ENCODE results near the gene TNN. TPM values are rescaled to one million over a fixed set of nuclear protein-coding genes. Genes with fewer than 3 reads are reported as not detected.
A peak's percentile ranks its signal among the peaks of the same experiment; 100 is the strongest.
"Not testable (repeated sequence)": the region's sequence is repeated elsewhere in the genome, so short reads cannot be mapped to it uniquely, and the experiment has no call there.

Gene TNN, protein sequence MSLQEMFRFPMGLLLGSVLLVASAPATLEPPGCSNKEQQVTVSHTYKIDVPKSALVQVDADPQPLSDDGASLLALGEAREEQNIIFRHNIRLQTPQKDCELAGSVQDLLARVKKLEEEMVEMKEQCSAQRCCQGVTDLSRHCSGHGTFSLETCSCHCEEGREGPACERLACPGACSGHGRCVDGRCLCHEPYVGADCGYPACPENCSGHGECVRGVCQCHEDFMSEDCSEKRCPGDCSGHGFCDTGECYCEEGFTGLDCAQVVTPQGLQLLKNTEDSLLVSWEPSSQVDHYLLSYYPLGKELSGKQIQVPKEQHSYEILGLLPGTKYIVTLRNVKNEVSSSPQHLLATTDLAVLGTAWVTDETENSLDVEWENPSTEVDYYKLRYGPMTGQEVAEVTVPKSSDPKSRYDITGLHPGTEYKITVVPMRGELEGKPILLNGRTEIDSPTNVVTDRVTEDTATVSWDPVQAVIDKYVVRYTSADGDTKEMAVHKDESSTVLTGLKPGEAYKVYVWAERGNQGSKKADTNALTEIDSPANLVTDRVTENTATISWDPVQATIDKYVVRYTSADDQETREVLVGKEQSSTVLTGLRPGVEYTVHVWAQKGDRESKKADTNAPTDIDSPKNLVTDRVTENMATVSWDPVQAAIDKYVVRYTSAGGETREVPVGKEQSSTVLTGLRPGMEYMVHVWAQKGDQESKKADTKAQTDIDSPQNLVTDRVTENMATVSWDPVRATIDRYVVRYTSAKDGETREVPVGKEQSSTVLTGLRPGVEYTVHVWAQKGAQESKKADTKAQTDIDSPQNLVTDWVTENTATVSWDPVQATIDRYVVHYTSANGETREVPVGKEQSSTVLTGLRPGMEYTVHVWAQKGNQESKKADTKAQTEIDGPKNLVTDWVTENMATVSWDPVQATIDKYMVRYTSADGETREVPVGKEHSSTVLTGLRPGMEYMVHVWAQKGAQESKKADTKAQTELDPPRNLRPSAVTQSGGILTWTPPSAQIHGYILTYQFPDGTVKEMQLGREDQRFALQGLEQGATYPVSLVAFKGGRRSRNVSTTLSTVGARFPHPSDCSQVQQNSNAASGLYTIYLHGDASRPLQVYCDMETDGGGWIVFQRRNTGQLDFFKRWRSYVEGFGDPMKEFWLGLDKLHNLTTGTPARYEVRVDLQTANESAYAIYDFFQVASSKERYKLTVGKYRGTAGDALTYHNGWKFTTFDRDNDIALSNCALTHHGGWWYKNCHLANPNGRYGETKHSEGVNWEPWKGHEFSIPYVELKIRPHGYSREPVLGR (N-terminal part only)
- not detected for total RNA-seq

DNA sequence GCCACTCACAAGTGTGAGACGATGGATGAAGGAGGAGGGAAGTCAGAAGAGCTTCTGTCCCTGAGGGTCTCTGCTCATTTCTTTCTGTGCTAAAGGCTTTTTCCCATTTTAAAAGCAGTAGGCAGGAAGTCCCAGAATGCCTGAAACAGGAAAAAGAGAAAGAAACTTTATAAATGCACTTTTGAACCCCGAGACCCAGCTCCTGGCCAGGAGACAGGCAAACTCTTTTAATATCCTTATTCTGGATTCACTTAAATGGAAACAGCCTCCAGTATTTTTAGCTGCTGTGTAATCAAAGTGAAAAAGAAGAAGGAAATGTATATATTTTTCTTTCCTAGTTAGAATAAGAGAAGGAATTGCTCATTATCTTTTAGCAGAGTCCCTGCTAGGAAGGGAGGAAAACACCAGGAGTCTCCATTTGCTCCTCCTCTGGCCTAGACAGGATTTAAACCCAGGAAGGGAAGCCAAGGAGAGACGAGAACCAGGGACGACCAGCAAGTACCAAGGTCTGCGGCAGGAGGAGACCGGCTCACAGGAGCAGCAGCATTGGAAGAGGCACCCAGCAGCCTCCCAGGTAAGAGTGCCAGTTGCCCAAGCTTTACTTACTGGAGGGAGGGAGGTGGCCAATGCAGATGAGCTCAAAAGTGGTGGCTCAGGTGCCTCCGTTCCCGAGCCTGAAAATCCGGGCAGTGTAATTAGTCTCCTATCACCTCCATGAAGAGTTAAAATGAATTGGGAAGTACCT lies at the start of gene TNN:
Gene TNN (plus strand): TSS at position 472 of the 745 bp plus-strand sequence. CDS start 9,586 bp downstream, outside the sequence.
- Mint-ChIP-seq H3K4me1 (ENCODE audit: low read depth) (peaks cover 7% of the 10 kb centered on the region), H3K9me3 (no peaks in the 10 kb centered on the region), H3K36me3 (ENCODE audit: insufficient read depth) (no peaks in the 10 kb centered on the region), H3K27me3 (ENCODE audit: low read depth) (peaks cover 10% of the 10 kb centered on the region), H3K4me3 (no peak within 1 kb of the TSS)
- ATAC-seq = no peak
- no peak for DNase-seq

DNA sequence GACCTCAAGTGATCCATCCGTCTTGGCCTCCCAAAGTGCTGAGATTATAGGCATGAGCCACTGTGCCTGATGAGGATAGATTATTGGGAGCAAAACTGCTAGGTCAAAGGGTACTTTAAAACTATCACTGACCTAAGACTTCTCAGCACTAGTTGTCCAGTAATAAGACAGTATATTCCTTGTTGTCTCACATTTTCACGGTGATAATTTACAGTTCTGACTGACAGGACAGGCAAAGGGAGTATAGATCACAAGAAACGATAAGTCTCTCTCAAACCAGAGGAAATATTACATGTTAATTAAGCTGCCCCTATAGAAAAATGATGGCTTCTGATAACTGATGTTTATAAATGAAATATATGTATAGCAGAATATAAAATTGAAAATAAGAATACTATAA lies 48.1 kb upstream of the TNN start:
- Mint-ChIP-seq H3K36me3 (ENCODE audit: insufficient read depth) (peaks cover 24% of the 10 kb centered on the region), H3K4me3 (no peak overlapping the region), H3K4me1 (ENCODE audit: low read depth) (peaks cover 23% of the 10 kb centered on the region), H3K9me3 (peaks cover under 1% of the 10 kb centered on the region), H3K27me3 (ENCODE audit: low read depth) (no peaks in the 10 kb centered on the region)
- ATAC-seq (no peak), DNase-seq (no peak)

DNA sequence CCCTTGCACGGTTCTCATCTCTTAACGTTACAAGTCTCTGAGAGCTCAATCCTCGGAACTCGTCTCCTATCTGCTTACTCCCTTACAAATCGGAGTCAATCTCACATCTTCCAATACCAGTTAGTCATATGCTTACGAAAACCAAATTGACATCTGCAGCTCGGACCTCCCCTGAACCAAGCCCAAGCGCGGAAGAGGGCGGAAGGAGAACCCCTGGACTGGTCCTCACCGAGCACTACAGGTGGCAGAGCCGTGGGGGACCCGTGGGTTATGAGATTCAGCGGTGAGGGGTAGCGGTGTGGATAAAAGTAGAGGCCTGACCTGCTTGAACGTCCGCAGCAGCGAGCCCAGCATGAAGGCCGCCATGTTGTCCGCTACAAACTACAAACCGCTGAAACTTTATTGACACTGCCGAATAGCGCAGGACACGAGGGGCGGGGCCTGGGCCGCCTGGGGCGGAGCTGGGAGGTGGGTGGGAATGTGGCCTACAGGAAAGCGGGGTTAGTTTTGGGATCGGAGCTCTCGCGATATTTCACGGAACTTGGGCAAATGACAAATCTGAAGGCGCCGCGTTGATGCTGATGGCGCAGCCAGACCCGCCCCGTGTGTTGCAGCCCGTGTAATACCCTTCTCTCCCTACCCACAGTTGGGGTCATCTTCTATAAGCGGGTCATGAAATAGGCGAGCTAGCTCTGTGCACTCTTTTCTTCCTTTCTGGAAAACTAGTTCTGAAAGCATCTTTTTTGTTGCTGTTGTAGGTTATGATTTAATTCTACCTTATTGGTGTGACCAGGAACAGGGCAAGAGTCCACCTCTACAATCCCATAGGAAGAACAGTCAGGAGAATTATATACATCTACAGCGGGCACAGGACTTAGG lies 44.4 kb upstream of the TNN start, which contains the start of gene MRPS14:
Gene MRPS14 (minus strand): TSS at position 383 of the 879 bp plus-strand sequence. CDS start 17 bp downstream, at position 366.
- Mint-ChIP-seq H3K36me3 (ENCODE audit: insufficient read depth) (peaks cover 9% of the 10 kb centered on the region), H3K27me3 (ENCODE audit: low read depth) (no peaks in the 10 kb centered on the region), H3K4me1 (ENCODE audit: low read depth) (peaks cover 23% of the 10 kb centered on the region), H3K9me3 (peaks cover 5% of the 10 kb centered on the region), H3K4me3 (peak within 1 kb of the TSS; percentile 93)
- ATAC-seq (peak; percentile 92 to 93), DNase-seq (peak; percentile 99)

DNA sequence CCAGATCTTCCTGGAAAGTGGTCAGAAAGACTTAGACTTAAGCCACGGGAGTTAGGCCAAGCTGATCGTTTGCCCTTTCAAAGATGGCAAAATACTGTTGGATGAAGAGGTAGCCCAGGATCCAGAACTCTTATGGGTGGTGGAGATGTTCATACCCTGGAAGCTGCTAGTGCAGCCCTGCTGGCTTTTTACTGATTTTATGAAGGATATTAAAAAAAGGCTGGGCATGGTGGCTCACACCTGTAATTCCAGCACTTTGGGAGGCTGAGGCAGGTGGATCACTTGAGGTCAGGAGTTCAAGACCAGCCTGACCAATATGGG lies 43.8 kb upstream of the TNN start:
- not testable (repeated sequence) for ATAC-seq; H3K9me3 Mint-ChIP-seq; H3K27me3 Mint-ChIP-seq (ENCODE audit: low read depth); H3K36me3 Mint-ChIP-seq (ENCODE audit: insufficient read depth); DNase-seq
- peaks cover 23% of the 10 kb centered on the region for H3K4me1 Mint-ChIP-seq (ENCODE audit: low read depth)
- H3K4me3 Mint-ChIP-seq = peak overlapping the region; percentile 93

DNA sequence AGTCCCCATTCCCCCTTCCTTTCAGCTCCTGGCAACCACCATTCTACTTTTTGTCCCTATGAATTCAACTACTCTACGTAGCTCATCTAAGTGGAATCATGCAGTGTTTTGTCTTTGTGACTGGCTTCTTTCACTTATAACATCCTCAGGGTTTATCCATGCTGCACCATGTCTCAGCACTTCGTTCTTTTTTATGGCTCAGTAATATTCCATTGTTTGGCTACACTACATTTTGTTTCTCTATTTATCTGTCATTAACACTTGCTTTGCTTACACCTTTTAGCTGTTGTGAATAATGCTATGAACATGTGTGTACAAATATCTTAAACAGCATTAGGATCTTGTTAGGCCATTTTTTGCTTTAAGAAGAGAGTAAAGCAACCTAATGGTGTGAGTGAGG lies 42.9 kb upstream of the TNN start:
- H3K27me3 Mint-ChIP-seq (ENCODE audit: low read depth) = no peaks in the 10 kb centered on the region
- H3K36me3 Mint-ChIP-seq (ENCODE audit: insufficient read depth) = peaks cover 7% of the 10 kb centered on the region
- peaks cover 29% of the 10 kb centered on the region for H3K4me1 Mint-ChIP-seq (ENCODE audit: low read depth)
- DNase-seq = no peak
- peak overlapping the region; percentile 39 for H3K4me3 Mint-ChIP-seq
- ATAC-seq = no peak
- H3K9me3 Mint-ChIP-seq = peaks cover 5% of the 10 kb centered on the region

DNA sequence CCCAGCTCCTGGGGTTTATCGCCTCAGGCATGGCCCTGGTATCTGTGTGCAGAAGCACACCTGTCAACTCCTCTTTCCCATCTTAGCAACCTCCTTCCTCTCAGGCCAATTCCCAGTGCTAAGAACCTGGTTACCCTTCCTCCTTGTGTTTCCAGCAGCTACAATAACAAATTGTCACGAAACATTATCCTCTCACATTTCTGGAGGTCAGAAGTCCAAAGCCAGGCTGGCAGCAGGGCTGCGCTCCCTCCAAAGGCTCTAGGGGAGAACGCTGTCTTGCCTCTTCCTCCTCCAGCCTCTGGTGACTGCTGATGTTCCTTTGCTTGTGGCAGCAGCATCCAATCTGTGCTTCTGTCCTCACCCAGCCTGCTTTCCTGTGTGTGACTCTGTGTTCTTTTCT lies 33.7 kb upstream of the TNN start:
- Mint-ChIP-seq H3K4me3 (no peak overlapping the region), H3K27me3 (ENCODE audit: low read depth) (no peaks in the 10 kb centered on the region), H3K9me3 (no peaks in the 10 kb centered on the region), H3K36me3 (ENCODE audit: insufficient read depth) (no peaks in the 10 kb centered on the region), H3K4me1 (ENCODE audit: low read depth) (peaks cover 7% of the 10 kb centered on the region)
- ATAC-seq = no peak
- no peak for DNase-seq

DNA sequence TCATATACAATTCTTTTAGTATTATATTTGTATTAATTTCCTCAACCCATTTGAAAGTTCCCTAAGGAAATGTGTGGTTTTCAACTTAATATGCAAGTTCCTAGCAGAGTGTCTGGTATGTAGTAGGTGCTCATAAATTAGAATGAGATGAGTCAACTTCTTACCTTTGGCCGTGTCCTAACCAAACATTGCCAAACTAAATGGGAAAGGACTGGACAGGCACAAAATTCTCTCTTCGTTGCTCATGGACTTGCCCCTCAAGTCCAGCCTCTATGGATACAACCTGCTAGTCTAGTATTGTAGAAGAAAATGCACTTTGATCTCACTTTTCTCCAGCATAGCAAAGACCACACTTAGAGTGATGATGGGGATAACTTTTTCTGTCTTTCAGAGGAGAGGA lies 32.9 kb upstream of the TNN start:
- Mint-ChIP-seq H3K27me3 (ENCODE audit: low read depth) (no peaks in the 10 kb centered on the region), H3K36me3 (ENCODE audit: insufficient read depth) (no peaks in the 10 kb centered on the region), H3K9me3 (no peaks in the 10 kb centered on the region), H3K4me1 (ENCODE audit: low read depth) (peaks cover under 1% of the 10 kb centered on the region), H3K4me3 (no peak overlapping the region)
- DNase-seq = no peak
- no peak for ATAC-seq

DNA sequence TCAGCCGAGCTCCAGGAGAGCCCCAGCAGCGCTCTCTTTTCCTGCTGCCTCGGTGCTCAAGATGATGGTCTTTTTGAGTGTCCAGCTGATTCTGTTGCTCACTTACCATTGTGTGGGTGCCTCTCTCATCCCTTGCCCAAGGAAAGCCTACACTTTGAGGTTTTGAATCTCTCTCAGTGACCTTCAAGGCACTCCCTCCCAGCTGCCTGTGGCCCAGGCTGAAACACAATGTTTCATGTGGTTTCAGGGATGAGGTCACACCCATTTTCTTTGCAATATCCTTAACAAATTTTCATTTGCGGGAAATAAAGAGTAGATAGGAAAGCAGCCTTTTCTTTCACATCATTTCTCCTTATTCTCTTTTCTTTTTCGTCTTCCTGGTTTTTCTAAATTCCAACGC lies 31.8 kb upstream of the TNN start:
- ATAC-seq (no peak), DNase-seq (no peak)
- Mint-ChIP-seq H3K4me3 (no peak overlapping the region), H3K27me3 (ENCODE audit: low read depth) (no peaks in the 10 kb centered on the region), H3K4me1 (ENCODE audit: low read depth) (no peaks in the 10 kb centered on the region), H3K9me3 (no peaks in the 10 kb centered on the region), H3K36me3 (ENCODE audit: insufficient read depth) (no peaks in the 10 kb centered on the region)

DNA sequence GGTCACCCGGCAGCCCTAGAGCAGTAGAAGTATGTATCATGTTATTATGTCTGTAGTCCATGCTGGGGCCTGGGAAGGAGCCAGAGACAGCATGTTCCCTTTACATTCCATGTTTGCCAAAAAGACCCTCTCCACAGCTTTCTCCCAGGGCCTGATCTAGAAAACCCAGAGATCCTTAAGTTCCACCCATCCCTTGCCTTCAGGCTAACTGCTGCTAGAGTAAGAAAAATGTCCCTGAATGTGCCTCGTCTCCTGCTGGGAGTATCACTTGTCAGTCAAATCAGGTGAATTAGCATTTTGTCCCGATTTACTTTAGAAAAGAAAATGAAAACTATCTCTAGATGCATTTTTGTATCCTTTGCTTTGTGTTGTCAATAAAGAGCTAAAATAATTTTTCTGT lies 31.2 kb upstream of the TNN start:
- Mint-ChIP-seq H3K9me3 (no peaks in the 10 kb centered on the region), H3K27me3 (ENCODE audit: low read depth) (no peaks in the 10 kb centered on the region), H3K4me1 (ENCODE audit: low read depth) (no peaks in the 10 kb centered on the region), H3K4me3 (no peak overlapping the region), H3K36me3 (ENCODE audit: insufficient read depth) (no peaks in the 10 kb centered on the region)
- no peak for DNase-seq
- no peak for ATAC-seq

DNA sequence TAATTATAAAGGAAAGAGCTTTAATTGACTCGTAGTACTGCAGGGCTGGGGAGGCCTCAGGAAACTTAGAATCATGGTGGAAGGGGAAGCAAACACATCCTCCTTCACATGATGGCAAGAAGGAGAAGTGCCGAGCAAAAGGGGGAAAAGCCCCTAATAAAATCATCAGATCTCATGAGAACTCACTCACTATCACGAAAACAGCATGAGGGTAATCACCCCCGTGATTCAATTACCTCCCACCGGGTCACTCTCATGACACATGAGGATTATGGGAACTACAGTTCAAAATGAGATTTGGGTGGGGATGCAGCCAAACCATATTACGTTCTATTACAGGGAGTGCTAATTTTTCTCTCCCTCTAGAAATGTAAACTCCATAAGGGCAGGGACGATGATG lies 30.2 kb upstream of the TNN start:
- no peaks in the 10 kb centered on the region for H3K27me3 Mint-ChIP-seq (ENCODE audit: low read depth)

DNA sequence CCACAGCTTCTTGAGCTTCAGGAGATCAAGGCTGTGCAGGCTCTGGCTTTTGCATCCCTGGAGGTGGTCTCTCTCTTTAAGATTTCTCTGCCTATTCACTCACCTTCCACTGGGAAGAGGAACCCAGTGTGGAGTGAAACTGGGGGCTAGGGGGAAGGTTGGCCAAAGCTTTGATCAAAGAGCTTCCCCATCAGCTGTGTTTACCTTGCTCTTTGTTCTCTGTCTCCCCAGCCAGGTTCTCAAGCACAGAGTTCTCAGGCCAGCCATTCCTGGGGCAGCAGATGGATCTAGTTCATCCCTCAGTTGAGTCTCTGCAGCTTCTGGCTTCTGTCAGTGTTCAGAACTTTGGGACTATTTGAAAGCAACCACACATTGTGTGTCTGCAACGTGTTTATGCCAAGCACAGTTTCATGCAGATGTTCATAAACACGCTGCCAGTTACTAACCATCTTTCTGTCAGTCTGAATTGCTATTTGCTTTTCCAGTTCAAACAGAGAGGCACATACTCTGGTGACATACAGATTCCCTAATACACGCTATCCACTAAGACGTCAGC lies 27.2 kb upstream of the TNN start:
- ATAC-seq (no peak), DNase-seq (no peak)
- no peaks in the 10 kb centered on the region for H3K4me1 Mint-ChIP-seq (ENCODE audit: low read depth)
- H3K9me3 Mint-ChIP-seq = no peaks in the 10 kb centered on the region
- H3K27me3 Mint-ChIP-seq (ENCODE audit: low read depth) = peaks cover 10% of the 10 kb centered on the region
- H3K4me3 Mint-ChIP-seq = no peak overlapping the region
- H3K36me3 Mint-ChIP-seq (ENCODE audit: insufficient read depth) = no peaks in the 10 kb centered on the region

More for the DNA sequence above, 30.2 kb upstream of the TNN start:
- Mint-ChIP-seq H3K36me3 (ENCODE audit: insufficient read depth) (no peaks in the 10 kb centered on the region), H3K9me3 (no peaks in the 10 kb centered on the region), H3K4me3 (no peak overlapping the region), H3K4me1 (ENCODE audit: low read depth) (no peaks in the 10 kb centered on the region)
- ATAC-seq (no peak), DNase-seq (no peak)

DNA sequence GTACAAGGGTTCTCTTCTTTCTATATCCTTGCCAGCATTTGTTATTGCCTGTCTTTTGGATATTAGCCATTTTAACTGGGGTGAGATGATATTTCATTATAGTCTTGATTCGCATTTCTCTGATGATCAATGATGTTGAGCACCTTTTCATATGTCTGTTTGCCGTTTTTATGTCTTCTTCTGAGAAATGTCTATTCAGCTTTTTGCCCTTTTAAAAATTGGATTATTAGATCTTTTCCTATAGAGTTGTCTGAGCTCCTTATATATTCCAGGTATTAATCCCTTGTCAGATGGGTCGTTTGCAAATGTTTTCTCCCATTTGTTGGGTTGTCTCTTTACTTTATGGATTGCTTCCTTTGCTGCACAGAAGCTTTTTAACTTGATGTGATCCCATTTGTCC lies 25.0 kb upstream of the TNN start:
- Mint-ChIP-seq H3K36me3 (ENCODE audit: insufficient read depth) (no peaks in the 10 kb centered on the region), H3K4me3 (no peak overlapping the region), H3K27me3 (ENCODE audit: low read depth) (peaks cover 10% of the 10 kb centered on the region), H3K4me1 (ENCODE audit: low read depth) (no peaks in the 10 kb centered on the region), H3K9me3 (no peaks in the 10 kb centered on the region)
- ATAC-seq (no peak), DNase-seq (no peak)

DNA sequence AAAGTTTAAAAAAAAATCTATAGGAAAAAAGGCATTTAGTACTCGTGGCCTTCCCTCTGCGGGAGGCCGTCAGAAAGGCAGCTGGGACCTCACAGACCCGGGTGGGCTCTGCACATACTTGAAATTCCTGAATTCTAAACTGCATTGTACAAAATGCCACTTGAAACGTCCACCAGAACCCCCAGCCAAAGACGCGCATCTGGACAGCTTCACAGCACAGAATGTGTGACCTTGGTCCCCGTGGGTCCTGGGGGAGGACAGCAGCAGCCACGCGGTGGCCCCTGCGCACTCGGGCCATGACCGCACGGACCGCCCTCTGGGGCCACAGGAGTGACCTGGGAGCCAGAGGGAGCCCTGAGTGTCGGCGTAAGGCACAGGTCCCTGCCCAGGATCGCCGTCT lies 23.8 kb upstream of the TNN start:
- ATAC-seq (no peak), DNase-seq (no peak)
- Mint-ChIP-seq H3K4me3 (no peak overlapping the region), H3K27me3 (ENCODE audit: low read depth) (peaks cover 16% of the 10 kb centered on the region), H3K9me3 (no peaks in the 10 kb centered on the region), H3K36me3 (ENCODE audit: insufficient read depth) (no peaks in the 10 kb centered on the region), H3K4me1 (ENCODE audit: low read depth) (no peaks in the 10 kb centered on the region)
